Embryonic facial prominence (tissue), 1 donor: ENCODE results near the gene HAPLN2.
"Not testable (repeated sequence)": the region's sequence is repeated elsewhere in the genome, so short reads cannot be mapped to it uniquely, and the experiment has no call there.

Experiments
- DNase-seq: peaks from one replicate; pipeline ENCODE4 v3.0.0-alpha.2; 2016; ENCODE audit errors: extremely low spot score

HAPLN2 gene

GRCh38 chr1:156619582-156619955 lies 354 bp downstream of the HAPLN2 start:
- DNase-seq = no peak

- no peak for DNase-seq
Measured at GRCh38 chr1:156622581-156623297, 3.5 kb downstream of the HAPLN2 start.

GRCh38 chr1:156623946-156624813 lies 5.0 kb downstream of the HAPLN2 start:
- DNase-seq = no peak

GRCh38 chr1:156624814-156625435 lies 5.7 kb downstream of the HAPLN2 start:
- DNase-seq = no peak

- DNase-seq = peak; percentile 25
Measured at GRCh38 chr1:156625436-156626078, 6.3 kb downstream of the HAPLN2 start.

- no peak for DNase-seq
Measured at GRCh38 chr1:156626079-156626438, 6.8 kb downstream of the HAPLN2 start.

GRCh38 chr1:156627313-156627880 lies 8.2 kb downstream of the HAPLN2 start:
- no peak for DNase-seq

GRCh38 chr1:156629823-156630449 lies 10.7 kb downstream of the HAPLN2 start:
- DNase-seq = no peak

- DNase-seq = not testable (repeated sequence)
Measured at GRCh38 chr1:156631152-156631551, 11.9 kb downstream of the HAPLN2 start.

GRCh38 chr1:156632355-156632754 lies 13.1 kb downstream of the HAPLN2 start:
- no peak for DNase-seq

- DNase-seq = no peak
Measured at GRCh38 chr1:156638189-156638985, 19.2 kb downstream of the HAPLN2 start.

- no peak for DNase-seq
Measured at GRCh38 chr1:156639601-156640101, 20.4 kb downstream of the HAPLN2 start.

- no peak for DNase-seq
Measured at GRCh38 chr1:156640842-156641706, 21.9 kb downstream of the HAPLN2 start.

GRCh38 chr1:156641761-156642264 lies 22.6 kb downstream of the HAPLN2 start, which contains the start of gene BCAN:
BCAN (plus strand) TSS chr1:156642117; CDS start chr1:156646055, 3,938 bp downstream.
- DNase-seq = no peak

GRCh38 chr1:156642265-156643048 lies 23.2 kb downstream of the HAPLN2 start:
- DNase-seq = no peak

- no peak for DNase-seq
Measured at GRCh38 chr1:156643049-156643777, 24.0 kb downstream of the HAPLN2 start.

GRCh38 chr1:156643778-156644092 lies 24.5 kb downstream of the HAPLN2 start:
- DNase-seq = no peak

GRCh38 chr1:156644146-156644545 lies 24.9 kb downstream of the HAPLN2 start:
- DNase-seq = no peak
